Neural crest cell (in vitro differentiated cells): ENCODE data around the gene NFIC. TPM values are rescaled to one million over a fixed set of nuclear protein-coding genes. Genes with fewer than 3 reads are reported as not detected.
A peak's percentile ranks its signal among the peaks of the same experiment; 100 is the strongest.

Experiments used
- DNase-seq: peaks from one replicate; pipeline ENCODE4 v3.0.0; 2021; ENCODE audit warnings: low read depth, mixed read lengths, low spot score
- H3K27ac Mint-ChIP-seq: one replicate; pipeline ENCODE4 v1.8.0; 2021; ENCODE audit warnings: mild to moderate bottlenecking, mixed read lengths; ENCODE audit not compliant: unreplicated experiment
- H3K27me3 Mint-ChIP-seq: 2 replicates; pipeline ENCODE4 v1.8.0; 2021; ENCODE audit warnings: low read depth, mild to moderate bottlenecking, mixed read lengths
- H3K36me3 Mint-ChIP-seq: 2 replicates; pipeline ENCODE4 v1.8.0; 2021; ENCODE audit warnings: low read depth, mild to moderate bottlenecking, mixed read lengths
- H3K4me1 Mint-ChIP-seq: 2 replicates; pipeline ENCODE4 v1.8.0; 2021; ENCODE audit warnings: mixed read lengths
- H3K4me3 Mint-ChIP-seq: one replicate; pipeline ENCODE4 v1.8.0; 2021; ENCODE audit warnings: mild to moderate bottlenecking, mixed read lengths
- H3K9me3 Mint-ChIP-seq: 2 replicates; pipeline ENCODE4 v1.8.0; 2021; ENCODE audit warnings: mixed read lengths
- total RNA-seq: library from RNA; stranded (reverse); gene quantifications from 2 replicates; pipeline ENCODE4 v1.2.1, GENCODE V29; 2021
- TF ChIP-seq, protein P1 (sequence below): fragments of 200-600 bp; sonication (generic); conservative IDR thresholded peaks from 2 replicates; pipeline ENCODE4 v1.5.0; 2021; ENCODE audit warnings: antibody characterized with exemption, mild to moderate bottlenecking

NFIC gene
- total RNA-seq, 1 donor from 2014 or later, result 4.1 TPM

DNA sequence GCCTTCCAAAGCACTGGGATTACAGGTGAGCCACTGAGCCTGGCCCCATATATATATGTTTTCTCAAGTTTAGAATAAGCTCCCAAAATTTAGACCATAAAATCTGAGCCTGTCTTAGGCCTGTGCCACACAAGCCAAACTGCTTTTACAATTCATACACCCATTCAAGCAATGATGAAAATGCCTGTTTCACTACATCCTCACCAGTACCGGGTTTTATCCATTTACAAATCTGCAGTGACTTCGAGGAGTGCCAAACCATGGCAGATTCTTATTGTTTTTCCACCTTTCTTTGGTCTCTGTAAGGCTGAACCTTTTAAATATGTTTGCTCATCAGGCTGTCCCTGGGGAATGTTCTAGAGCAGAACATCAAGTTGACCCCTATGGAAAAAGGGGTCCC is 9.6 kb upstream of the NFIC start:
- Mint-ChIP-seq H3K9me3 (no peaks in the 10 kb centered on the region), H3K27me3 (peaks cover 72% of the 10 kb centered on the region), H3K36me3 (no peaks in the 10 kb centered on the region), H3K4me1 (no peaks in the 10 kb centered on the region), H3K4me3 (peak overlapping the region; percentile 66), H3K27ac (no peak overlapping the region)
- DNase-seq, result no peak
- TF ChIP-seq, protein P1, sequence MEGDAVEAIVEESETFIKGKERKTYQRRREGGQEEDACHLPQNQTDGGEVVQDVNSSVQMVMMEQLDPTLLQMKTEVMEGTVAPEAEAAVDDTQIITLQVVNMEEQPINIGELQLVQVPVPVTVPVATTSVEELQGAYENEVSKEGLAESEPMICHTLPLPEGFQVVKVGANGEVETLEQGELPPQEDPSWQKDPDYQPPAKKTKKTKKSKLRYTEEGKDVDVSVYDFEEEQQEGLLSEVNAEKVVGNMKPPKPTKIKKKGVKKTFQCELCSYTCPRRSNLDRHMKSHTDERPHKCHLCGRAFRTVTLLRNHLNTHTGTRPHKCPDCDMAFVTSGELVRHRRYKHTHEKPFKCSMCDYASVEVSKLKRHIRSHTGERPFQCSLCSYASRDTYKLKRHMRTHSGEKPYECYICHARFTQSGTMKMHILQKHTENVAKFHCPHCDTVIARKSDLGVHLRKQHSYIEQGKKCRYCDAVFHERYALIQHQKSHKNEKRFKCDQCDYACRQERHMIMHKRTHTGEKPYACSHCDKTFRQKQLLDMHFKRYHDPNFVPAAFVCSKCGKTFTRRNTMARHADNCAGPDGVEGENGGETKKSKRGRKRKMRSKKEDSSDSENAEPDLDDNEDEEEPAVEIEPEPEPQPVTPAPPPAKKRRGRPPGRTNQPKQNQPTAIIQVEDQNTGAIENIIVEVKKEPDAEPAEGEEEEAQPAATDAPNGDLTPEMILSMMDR, result no peak

DNA sequence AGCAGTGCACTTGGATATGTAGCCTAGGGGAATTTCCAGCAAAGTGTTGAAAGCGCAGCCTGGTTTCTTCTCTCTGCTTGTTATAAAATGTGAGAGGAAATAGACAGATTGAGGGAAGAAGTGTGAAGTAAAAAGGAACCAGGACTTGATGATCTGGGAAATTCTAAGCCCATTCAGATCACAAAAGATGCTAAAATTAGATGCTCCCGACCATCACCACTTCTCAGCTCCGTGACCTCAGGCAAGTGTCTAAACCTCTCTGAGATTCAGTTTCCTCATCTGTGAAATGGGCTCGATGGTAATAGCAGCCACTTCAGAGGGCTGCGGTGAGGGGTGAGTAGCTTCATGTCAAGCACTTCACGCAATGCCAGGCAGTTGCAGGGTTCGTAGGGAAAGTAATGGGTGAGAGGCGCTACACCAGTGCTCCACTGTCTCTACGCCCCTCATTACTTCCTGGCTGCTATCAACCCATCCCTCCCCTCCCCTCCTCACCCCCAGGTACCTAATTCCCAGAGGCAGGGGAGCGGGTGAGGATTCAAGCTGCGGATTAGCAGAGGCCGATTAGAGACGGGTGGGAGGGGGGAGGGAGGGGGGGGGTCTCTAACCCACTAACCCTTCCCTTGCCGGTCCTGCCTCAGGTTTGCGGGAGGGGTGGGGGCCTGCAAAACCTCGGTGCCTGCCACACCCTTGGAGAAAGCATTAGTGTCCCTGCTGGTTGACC is 9.0 kb upstream of the NFIC start:
- H3K27me3 Mint-ChIP-seq, result peaks cover 74% of the 10 kb centered on the region
- TF ChIP-seq, protein P1, result no peak
- peak overlapping the region; percentile 83 for H3K4me3 Mint-ChIP-seq
- no peak overlapping the region for H3K27ac Mint-ChIP-seq
- no peaks in the 10 kb centered on the region for H3K4me1 Mint-ChIP-seq
- H3K9me3 Mint-ChIP-seq, result no peaks in the 10 kb centered on the region
- no peak for DNase-seq
- H3K36me3 Mint-ChIP-seq, result no peaks in the 10 kb centered on the region

DNA sequence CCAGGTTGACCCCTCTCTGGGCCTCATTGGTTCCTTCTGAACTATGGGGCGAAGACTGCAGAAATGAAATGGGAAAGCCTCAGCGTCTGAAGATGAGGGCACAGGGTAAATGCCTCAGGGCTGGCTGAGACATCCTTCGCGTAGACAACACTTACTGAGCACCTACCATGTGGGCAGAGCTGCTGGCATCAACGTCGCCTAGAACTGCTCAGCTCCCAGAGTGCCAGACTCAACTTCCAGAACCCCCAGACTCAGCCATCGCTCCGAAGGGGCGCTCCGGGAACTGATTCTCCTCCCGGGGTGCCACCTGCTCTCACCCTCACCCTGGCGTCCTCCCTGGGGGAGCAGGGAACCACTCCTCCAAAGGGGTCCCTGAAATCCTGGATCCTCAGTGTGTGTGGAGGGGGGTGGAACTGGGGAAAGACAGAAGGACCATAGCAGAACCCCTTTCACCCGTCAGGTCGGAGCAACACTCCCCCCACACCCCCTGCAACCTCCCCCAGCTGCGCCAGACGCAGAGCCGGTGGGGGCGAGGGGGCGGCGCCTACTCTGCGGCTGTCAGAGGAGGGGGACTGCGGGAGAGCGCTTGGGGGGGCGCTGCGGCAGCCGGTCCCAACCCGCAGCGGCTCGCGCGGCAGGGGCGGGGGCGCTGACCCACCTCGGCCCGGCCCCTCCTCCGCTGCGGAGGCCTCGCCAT is 8.2 kb upstream of the NFIC start:
- no peak for DNase-seq
- H3K36me3 Mint-ChIP-seq, result no peaks in the 10 kb centered on the region
- H3K4me1 Mint-ChIP-seq, result no peaks in the 10 kb centered on the region
- H3K27ac Mint-ChIP-seq, result no peak overlapping the region
- H3K9me3 Mint-ChIP-seq, result no peaks in the 10 kb centered on the region
- peak overlapping the region; percentile 83 for H3K4me3 Mint-ChIP-seq
- peaks cover 76% of the 10 kb centered on the region for H3K27me3 Mint-ChIP-seq
- TF ChIP-seq, protein P1, result no peak

DNA sequence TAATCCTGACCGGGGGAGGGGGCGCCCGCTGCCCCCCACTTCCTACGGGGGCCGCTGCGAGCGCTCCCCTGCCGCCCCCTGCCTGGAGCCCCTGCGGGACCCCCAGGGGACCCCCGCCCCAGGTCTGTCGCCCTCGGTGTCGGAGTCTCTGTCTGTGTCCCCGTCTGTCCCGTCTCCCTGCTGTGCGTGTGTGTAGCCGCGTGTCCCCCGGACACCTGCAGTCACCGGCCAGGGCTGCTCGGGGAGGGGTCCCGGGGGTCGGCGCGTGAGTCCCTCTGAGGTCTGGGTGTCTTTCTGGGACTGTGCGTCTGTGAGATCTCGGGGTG is 7.7 kb upstream of the NFIC start:
- no peaks in the 10 kb centered on the region for H3K36me3 Mint-ChIP-seq

DNA sequence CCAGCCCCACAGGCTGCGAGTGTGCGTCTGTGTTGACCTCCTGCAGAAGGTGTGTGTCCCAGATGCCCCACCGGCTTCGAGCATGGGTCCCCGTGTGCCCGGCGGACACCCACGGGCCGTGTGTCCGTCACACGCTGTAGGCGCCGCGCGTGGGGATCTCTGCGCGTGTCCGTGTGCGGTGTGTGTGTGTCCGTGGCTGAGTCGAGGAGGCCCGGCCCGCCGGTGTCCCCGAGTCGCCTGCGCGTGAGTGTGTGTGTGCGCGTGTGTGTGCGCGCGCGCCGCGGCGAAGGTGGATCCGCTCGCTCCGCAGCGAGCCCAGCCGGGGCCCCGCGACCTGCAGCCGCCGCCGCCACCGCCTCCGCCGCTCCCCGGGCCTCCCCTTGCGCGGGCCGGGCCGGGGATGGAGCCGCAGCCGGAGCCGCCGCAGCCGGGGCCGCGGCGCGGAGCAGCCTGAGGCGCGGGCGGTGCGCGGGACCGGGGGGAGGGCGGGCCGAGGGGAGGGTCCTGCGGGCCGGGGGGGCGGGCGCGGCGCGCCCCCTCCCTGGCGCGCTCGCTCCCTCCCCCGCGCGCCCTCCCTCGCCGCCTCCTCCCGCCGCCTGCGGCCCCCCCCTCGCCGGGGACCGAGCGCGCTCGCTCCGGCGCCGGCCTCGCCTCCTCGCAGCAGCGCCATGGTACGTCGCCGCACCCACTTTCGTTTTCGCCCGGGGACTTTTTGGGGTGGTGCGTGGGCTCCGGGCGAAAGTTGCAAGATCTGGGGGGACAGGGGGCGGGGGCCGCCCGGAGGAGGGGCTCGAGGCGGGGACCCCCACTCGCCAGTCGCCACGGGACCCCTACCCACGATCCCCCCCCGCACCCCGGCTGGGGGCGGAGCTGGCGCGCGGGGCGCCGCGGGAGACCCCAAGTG is 7.1 kb upstream of the NFIC start:
- DNase-seq, result no peak
- peaks cover 82% of the 10 kb centered on the region for H3K27me3 Mint-ChIP-seq
- peak overlapping the region; percentile 66 for H3K4me3 Mint-ChIP-seq

More for the DNA sequence above, 7.7 kb upstream of the NFIC start:
- H3K4me3 Mint-ChIP-seq, result peak overlapping the region; percentile 66
- TF ChIP-seq, protein P1, result no peak
- no peak overlapping the region for H3K27ac Mint-ChIP-seq
- peaks cover 76% of the 10 kb centered on the region for H3K27me3 Mint-ChIP-seq
- no peaks in the 10 kb centered on the region for H3K4me1 Mint-ChIP-seq
- H3K9me3 Mint-ChIP-seq, result no peaks in the 10 kb centered on the region
- no peak for DNase-seq

More for the DNA sequence above, 7.1 kb upstream of the NFIC start:
- TF ChIP-seq, protein P1, result no peak
- H3K36me3 Mint-ChIP-seq, result no peaks in the 10 kb centered on the region
- no peak overlapping the region for H3K27ac Mint-ChIP-seq
- H3K4me1 Mint-ChIP-seq, result no peaks in the 10 kb centered on the region
- H3K9me3 Mint-ChIP-seq, result no peaks in the 10 kb centered on the region
